Loucy (cell line): ENCODE measurements around the gene ACOT13.

Experiments used
- EZH2phosphoT487 ChIP-seq: fragments of 200-600 bp; IDR thresholded peaks from 2 replicates; pipeline ENCODE4 v1.6.1; 2018; ENCODE audit warnings: antibody characterized with exemption, mild to moderate bottlenecking, moderate library complexity, borderline replicate concordance
- TF ChIP-seq, protein P1 (sequence below): fragments of 200-600 bp; sonication (generic); conservative IDR thresholded peaks from 2 replicates; pipeline ENCODE4 v1.5.1; 2014; ENCODE audit warnings: mild to moderate bottlenecking, antibody characterized with exemption, low read length

GRCh38 chr6:24636681-24637080, 30.2 kb upstream of the ACOT13 start:
- TF ChIP-seq EZH2phosphoT487, result no peak
- TF ChIP-seq, protein P1, sequence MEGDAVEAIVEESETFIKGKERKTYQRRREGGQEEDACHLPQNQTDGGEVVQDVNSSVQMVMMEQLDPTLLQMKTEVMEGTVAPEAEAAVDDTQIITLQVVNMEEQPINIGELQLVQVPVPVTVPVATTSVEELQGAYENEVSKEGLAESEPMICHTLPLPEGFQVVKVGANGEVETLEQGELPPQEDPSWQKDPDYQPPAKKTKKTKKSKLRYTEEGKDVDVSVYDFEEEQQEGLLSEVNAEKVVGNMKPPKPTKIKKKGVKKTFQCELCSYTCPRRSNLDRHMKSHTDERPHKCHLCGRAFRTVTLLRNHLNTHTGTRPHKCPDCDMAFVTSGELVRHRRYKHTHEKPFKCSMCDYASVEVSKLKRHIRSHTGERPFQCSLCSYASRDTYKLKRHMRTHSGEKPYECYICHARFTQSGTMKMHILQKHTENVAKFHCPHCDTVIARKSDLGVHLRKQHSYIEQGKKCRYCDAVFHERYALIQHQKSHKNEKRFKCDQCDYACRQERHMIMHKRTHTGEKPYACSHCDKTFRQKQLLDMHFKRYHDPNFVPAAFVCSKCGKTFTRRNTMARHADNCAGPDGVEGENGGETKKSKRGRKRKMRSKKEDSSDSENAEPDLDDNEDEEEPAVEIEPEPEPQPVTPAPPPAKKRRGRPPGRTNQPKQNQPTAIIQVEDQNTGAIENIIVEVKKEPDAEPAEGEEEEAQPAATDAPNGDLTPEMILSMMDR, result no peak
